ENCODE data around the gene ANXA1.

ANXA1 gene

DNA sequence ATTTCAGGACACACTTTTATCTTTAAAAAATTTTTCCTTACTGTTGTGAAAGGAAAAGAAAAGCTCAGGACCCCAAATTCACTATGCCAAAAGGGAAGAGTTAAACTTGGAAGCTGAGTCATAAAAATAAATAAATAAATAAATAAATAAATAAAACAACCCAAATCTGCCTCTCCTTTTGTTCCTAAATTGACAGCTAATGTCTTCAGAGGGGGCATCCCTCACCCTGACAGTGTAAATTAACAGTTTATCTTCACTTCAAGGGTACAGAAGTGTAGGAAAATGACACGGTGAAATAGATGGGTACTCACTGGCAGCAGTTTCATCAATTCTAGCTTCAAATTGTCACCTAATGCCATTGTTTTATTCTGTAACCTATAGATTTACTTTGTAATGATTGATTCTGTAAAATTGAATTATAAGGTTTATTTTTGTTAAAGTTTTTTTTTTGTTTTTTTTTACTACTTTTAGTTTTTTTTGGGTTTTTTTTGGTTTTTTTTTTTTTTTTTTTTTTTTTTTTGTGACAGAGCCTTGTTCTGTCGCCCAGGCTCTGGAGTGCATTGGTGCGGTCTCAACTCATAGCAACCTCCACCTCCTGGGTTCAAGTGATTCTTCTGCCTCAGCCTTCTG is 18.5 kb upstream of the ANXA1 start:
- TF ChIP-seq ZC3H10 (CRISPR knock-in tag; IDR thresholded peaks at IDR 0.05) = no peak
- no peak for TF ChIP-seq CREB5 (CRISPR knock-in tag; IDR thresholded peaks at IDR 0.05; ENCODE audit: low read depth)
- no peak for TF ChIP-seq PPARA (CRISPR knock-in tag; IDR thresholded peaks at IDR 0.05; ENCODE audit: borderline replicate concordance)
- no peak for TF ChIP-seq OSR1 (CRISPR knock-in tag; IDR thresholded peaks at IDR 0.05)
- ATAC-seq = no peak

DNA sequence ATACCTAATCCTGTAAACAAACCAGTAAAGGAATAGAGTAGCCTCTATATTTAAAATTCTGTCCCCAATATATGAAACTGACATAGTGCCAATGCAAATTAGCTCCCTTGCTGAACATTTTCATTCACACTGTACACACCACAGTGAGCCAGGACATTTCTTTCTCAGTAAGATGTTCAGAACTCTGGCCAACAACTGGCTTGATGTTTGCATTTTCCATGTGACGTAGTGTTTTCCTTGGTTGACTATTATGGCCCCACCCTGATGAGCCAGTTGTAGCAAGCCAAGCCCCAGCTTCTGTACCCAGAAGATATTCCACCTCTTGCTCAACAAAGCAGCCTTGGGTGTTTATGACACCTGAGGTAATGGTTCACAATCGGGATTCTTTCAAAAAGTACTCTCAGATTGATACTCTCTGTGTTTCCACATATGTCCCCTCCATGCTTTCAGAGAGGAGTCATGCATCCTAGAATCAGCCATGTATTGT is 17.7 kb upstream of the ANXA1 start:
- TF ChIP-seq TOX (CRISPR knock-in tag; IDR thresholded peaks at IDR 0.05; ENCODE audit: borderline replicate concordance) (no peak), ZFP30 (CRISPR knock-in tag; IDR thresholded peaks at IDR 0.05) (no peak), ZFP3 (CRISPR knock-in tag; IDR thresholded peaks at IDR 0.05) (no peak), ZNF565 (CRISPR knock-in tag; conservative IDR thresholded peaks at IDR 0.05; ENCODE audit: low read depth) (no peak), ESRRG (CRISPR knock-in tag; IDR thresholded peaks at IDR 0.05) (no peak), CREB5 (CRISPR knock-in tag; IDR thresholded peaks at IDR 0.05; ENCODE audit: low read depth) (no peak), TCF4 (CRISPR knock-in tag; IDR thresholded peaks at IDR 0.05; ENCODE audit: borderline replicate concordance) (no peak), GLIS3 (CRISPR knock-in tag; IDR thresholded peaks at IDR 0.05) (no peak), TSHZ2 (CRISPR knock-in tag; IDR thresholded peaks at IDR 0.05) (no peak), CSDC2 (CRISPR knock-in tag; IDR thresholded peaks at IDR 0.05) (no peak), ARNTL (CRISPR knock-in tag; IDR thresholded peaks at IDR 0.05; ENCODE audit: borderline replicate concordance, low read depth) (no peak), OSR1 (CRISPR knock-in tag; IDR thresholded peaks at IDR 0.05) (no peak), BACH2 (CRISPR knock-in tag; IDR thresholded peaks at IDR 0.05; ENCODE audit: borderline replicate concordance) (no peak)
- TF ChIP-seq, protein P1, sequence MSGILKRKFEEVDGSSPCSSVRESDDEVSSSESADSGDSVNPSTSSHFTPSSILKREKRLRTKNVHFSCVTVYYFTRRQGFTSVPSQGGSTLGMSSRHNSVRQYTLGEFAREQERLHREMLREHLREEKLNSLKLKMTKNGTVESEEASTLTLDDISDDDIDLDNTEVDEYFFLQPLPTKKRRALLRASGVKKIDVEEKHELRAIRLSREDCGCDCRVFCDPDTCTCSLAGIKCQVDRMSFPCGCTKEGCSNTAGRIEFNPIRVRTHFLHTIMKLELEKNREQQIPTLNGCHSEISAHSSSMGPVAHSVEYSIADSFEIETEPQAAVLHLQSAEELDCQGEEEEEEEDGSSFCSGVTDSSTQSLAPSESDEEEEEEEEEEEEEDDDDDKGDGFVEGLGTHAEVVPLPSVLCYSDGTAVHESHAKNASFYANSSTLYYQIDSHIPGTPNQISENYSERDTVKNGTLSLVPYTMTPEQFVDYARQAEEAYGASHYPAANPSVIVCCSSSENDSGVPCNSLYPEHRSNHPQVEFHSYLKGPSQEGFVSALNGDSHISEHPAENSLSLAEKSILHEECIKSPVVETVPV (CRISPR knock-in tag; IDR thresholded peaks at IDR 0.05) = no peak
- TF ChIP-seq, protein P2, sequence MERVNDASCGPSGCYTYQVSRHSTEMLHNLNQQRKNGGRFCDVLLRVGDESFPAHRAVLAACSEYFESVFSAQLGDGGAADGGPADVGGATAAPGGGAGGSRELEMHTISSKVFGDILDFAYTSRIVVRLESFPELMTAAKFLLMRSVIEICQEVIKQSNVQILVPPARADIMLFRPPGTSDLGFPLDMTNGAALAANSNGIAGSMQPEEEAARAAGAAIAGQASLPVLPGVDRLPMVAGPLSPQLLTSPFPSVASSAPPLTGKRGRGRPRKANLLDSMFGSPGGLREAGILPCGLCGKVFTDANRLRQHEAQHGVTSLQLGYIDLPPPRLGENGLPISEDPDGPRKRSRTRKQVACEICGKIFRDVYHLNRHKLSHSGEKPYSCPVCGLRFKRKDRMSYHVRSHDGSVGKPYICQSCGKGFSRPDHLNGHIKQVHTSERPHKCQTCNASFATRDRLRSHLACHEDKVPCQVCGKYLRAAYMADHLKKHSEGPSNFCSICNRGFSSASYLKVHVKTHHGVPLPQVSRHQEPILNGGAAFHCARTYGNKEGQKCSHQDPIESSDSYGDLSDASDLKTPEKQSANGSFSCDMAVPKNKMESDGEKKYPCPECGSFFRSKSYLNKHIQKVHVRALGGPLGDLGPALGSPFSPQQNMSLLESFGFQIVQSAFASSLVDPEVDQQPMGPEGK (CRISPR knock-in tag; IDR thresholded peaks at IDR 0.05; ENCODE audit: borderline replicate concordance) = no peak
- TF ChIP-seq, protein P3, sequence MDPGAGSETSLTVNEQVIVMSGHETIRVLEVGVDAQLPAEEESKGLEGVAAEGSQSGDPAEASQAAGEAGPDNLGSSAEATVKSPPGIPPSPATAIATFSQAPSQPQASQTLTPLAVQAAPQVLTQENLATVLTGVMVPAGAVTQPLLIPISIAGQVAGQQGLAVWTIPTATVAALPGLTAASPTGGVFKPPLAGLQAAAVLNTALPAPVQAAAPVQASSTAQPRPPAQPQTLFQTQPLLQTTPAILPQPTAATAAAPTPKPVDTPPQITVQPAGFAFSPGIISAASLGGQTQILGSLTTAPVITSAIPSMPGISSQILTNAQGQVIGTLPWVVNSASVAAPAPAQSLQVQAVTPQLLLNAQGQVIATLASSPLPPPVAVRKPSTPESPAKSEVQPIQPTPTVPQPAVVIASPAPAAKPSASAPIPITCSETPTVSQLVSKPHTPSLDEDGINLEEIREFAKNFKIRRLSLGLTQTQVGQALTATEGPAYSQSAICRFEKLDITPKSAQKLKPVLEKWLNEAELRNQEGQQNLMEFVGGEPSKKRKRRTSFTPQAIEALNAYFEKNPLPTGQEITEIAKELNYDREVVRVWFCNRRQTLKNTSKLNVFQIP (CRISPR knock-in tag; IDR thresholded peaks at IDR 0.05; ENCODE audit: borderline replicate concordance, low read depth) = no peak
- no peak for ATAC-seq

DNA sequence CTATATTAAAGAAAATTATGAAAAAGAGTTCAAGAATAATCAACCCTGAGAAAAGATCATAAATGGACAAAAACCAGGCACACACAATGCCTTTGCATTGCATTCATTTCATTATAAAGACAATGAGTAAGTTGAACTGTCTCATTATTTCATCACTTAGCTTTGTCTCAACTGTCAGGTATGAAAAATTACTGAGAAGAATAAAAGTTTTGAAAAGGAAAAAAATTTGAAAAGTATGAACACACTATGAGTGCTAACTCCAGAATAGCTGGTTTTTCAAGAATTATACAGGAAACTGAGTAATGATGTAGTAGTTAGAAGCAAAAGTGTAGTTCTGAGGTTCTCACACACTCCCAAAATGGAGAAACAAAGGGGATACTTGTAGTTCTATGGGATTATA is 16.3 kb upstream of the ANXA1 start:
- ATAC-seq = no peak
- TF ChIP-seq ISL1 (CRISPR knock-in tag; IDR thresholded peaks at IDR 0.05) (no peak), PPARA (CRISPR knock-in tag; IDR thresholded peaks at IDR 0.05; ENCODE audit: borderline replicate concordance) (no peak), TCF4 (CRISPR knock-in tag; IDR thresholded peaks at IDR 0.05; ENCODE audit: borderline replicate concordance) (no peak), ZFP3 (CRISPR knock-in tag; IDR thresholded peaks at IDR 0.05) (no peak)
- TF ChIP-seq, protein P3 (CRISPR knock-in tag; IDR thresholded peaks at IDR 0.05; ENCODE audit: borderline replicate concordance, low read depth) = no peak
- TF ChIP-seq, protein P2 (CRISPR knock-in tag; IDR thresholded peaks at IDR 0.05; ENCODE audit: borderline replicate concordance) = no peak

Data from SK-N-SH treated with all-trans-retinoic acid at 6 μM for 48 hours (cell line).